Smooth muscle cell (in vitro differentiated cells): Measurements from ENCODE around the gene PGS1. TPM values are rescaled to one million over a fixed set of nuclear protein-coding genes. Genes with fewer than 3 reads are reported as not detected.

ENCODE experiments used
- DNase-seq: peaks from one replicate; lab custom pipeline; 2025; ENCODE audit not compliant: unreplicated experiment; lab: John Stamatoyannopoulos, UW
- H2AFZ ChIP-seq: fragments of 200-600 bp; sonication (generic); 2 replicates; pipeline ENCODE4 v1.6.0; 2016; ENCODE audit warnings: antibody characterized with exemption, low read depth, mild to moderate bottlenecking
- H3F3A ChIP-seq: fragments of 200-600 bp; sonication (generic); 2 replicates; pipeline ENCODE4 v1.6.0; 2017; ENCODE audit warnings: antibody characterized with exemption, low read depth
- H3K27ac ChIP-seq: fragments of 200-600 bp; sonication (generic); 2 replicates; pipeline ENCODE4 v1.5.1; 2016; ENCODE audit warnings: low read depth, mild to moderate bottlenecking
- H3K27me3 ChIP-seq: fragments of 200-600 bp; sonication (generic); 2 replicates; pipeline ENCODE4 v1.6.1; 2016; ENCODE audit warnings: low read depth, mild to moderate bottlenecking
- H3K36me3 ChIP-seq: fragments of 200-600 bp; sonication (generic); 2 replicates; pipeline ENCODE4 v1.5.1; 2016; ENCODE audit warnings: low read depth
- H3K4me1 ChIP-seq: fragments of 200-600 bp; sonication (generic); 2 replicates; pipeline ENCODE4 v1.5.1; 2016; ENCODE audit warnings: low read depth
- H3K4me2 ChIP-seq: fragments of 200-600 bp; sonication (generic); 2 replicates; pipeline ENCODE4 v1.6.0; 2016; ENCODE audit warnings: mild to moderate bottlenecking
- H3K4me3 ChIP-seq: fragments of 200-600 bp; sonication (generic); 2 replicates; pipeline ENCODE4 v1.5.1; 2016; ENCODE audit warnings: mild to moderate bottlenecking
- H3K79me2 ChIP-seq: fragments of 200-600 bp; sonication (generic); 2 replicates; pipeline ENCODE4 v1.6.0; 2016; ENCODE audit warnings: low read depth, mild to moderate bottlenecking
- H3K9ac ChIP-seq: fragments of 200-600 bp; sonication (generic); 2 replicates; pipeline ENCODE4 v1.6.0; 2016; ENCODE audit warnings: low read depth
- H3K9me3 ChIP-seq: fragments of 200-600 bp; sonication (generic); replicated peaks from 2 replicates; pipeline ENCODE4 v1.5.1; 2016; ENCODE audit warnings: low read depth
- H4K20me1 ChIP-seq: fragments of 200-600 bp; sonication (generic); 2 replicates; pipeline ENCODE4 v1.6.0; 2016; ENCODE audit warnings: low read depth
- WGBS: methylation state at CpG from one replicate; pipeline ENCODE4 v1.1.7; 2016; ENCODE audit warnings: low lambda C conversion rate; 5-methylcytosine and 5-hydroxymethylcytosine counted together
- polyA plus RNA-seq: library from polyadenylated mRNA; unstranded; fragments of >200 nt; fragmentation: Nextera tagmentation; extraction: Ambion mirVana; gene quantifications from 2 replicates; pipeline ENCODE4 v1.2.1, GENCODE V29; 2016
- total RNA-seq: library from RNA; depleted of rRNA; stranded (reverse); fragments of >200 nt; gene quantifications from 2 replicates; pipeline ENCODE4 v1.2.3, GENCODE V29; 2014
- TF ChIP-seq, protein P1 (sequence below): fragments of 200-600 bp; sonication (generic); IDR thresholded peaks from 2 replicates; pipeline ENCODE4 v1.5.1; 2017; ENCODE audit warnings: borderline replicate concordance, mild to moderate bottlenecking, antibody characterized with exemption; ENCODE audit not compliant: insufficient read depth, poor library complexity, severe bottlenecking

The PGS1 gene
- total and polyA plus RNA-seq, 2 experiments from 2014 or later, result 22.6 to 29.9 TPM

DNA sequence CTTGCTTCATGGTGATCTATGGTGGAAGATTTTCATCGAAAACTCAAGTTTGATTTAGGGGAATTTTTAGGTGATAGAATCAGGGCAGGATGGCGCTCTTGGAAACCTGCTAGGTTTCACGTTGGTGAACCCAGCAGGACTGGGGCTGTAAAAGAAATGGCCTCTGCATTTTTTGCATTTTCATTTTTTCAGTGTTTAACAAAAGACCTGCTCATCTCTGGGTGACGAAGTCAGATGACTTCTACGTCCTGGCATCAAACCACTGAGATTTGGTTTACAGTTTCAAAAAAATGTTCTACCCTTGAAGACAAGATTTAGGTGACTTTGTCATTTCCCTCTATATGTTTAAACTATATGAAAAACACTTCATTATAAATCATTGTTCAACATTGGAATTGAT, 1.9 kb downstream of the PGS1 start:
- Histone ChIP-seq H3K9ac (no peak overlapping the region), H3K27me3 (no peaks in the 10 kb centered on the region), H3K4me2 (no peak overlapping the region)

DNA sequence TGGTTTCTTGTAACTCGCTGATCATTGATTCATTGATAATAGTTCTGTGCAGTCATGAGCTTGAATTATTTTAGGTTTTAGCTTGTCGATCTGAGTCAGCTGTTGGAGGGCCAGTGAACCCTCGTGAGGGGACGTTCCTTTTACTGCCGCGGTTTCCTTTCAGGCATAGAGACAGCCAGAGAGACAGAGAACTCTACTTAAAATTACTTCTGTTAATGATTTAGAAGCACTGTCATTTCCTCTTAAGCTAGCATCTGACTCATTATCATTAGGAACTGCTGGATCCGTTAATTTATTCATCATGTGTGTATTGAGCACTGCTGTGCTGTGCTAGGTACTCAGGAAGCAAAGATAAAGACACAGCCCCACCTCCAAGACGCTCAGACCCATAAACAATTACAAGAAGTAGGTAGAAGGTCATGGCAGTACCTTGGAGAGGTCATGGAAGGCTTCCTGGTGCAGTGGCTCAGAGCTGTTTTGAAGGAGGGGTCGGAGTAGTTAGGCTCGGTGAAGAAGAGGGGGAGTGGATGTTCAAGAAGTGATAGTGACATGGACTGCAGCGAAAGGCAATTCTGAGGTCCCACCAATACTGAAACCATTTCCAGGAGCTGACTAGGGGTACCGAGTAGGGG, 3.3 kb downstream of the PGS1 start:
- peaks cover 36% of the 10 kb centered on the region for H4K20me1 ChIP-seq
- WGBS, result 61% methylated on average over 12 of the region's 12 CpGs
- no peak overlapping the region for H3K9ac ChIP-seq
- H3K4me2 ChIP-seq, result peak overlapping the region; percentile 47
- peaks cover 51% of the 10 kb centered on the region for H3F3A ChIP-seq
- TF ChIP-seq, protein P1, sequence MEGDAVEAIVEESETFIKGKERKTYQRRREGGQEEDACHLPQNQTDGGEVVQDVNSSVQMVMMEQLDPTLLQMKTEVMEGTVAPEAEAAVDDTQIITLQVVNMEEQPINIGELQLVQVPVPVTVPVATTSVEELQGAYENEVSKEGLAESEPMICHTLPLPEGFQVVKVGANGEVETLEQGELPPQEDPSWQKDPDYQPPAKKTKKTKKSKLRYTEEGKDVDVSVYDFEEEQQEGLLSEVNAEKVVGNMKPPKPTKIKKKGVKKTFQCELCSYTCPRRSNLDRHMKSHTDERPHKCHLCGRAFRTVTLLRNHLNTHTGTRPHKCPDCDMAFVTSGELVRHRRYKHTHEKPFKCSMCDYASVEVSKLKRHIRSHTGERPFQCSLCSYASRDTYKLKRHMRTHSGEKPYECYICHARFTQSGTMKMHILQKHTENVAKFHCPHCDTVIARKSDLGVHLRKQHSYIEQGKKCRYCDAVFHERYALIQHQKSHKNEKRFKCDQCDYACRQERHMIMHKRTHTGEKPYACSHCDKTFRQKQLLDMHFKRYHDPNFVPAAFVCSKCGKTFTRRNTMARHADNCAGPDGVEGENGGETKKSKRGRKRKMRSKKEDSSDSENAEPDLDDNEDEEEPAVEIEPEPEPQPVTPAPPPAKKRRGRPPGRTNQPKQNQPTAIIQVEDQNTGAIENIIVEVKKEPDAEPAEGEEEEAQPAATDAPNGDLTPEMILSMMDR, result no peak
- peaks cover 72% of the 10 kb centered on the region for H3K79me2 ChIP-seq
- no peak overlapping the region for H3K4me3 ChIP-seq
- H3K4me1 ChIP-seq, result peaks cover 41% of the 10 kb centered on the region
- H3K27me3 ChIP-seq, result no peaks in the 10 kb centered on the region
- no peak for DNase-seq
- H2AFZ ChIP-seq, result no peak overlapping the region
- H3K36me3 ChIP-seq, result no peaks in the 10 kb centered on the region
- peak overlapping the region; percentile 100 for H3K27ac ChIP-seq
- no peaks in the 10 kb centered on the region for H3K9me3 ChIP-seq

More for the DNA sequence above, 1.9 kb downstream of the PGS1 start:
- H4K20me1 ChIP-seq, result peaks cover 30% of the 10 kb centered on the region
- no peaks in the 10 kb centered on the region for H3K9me3 ChIP-seq
- no peaks in the 10 kb centered on the region for H3K36me3 ChIP-seq
- peaks cover 40% of the 10 kb centered on the region for H3K4me1 ChIP-seq
- WGBS, result 85% methylated on average over 5 of the region's 5 CpGs
- H2AFZ ChIP-seq, result no peak overlapping the region
- H3K27ac ChIP-seq, result peak overlapping the region; percentile 100
- H3F3A ChIP-seq, result peaks cover 62% of the 10 kb centered on the region
- TF ChIP-seq, protein P1, result no peak
- no peak overlapping the region for H3K4me3 ChIP-seq
- peaks cover 58% of the 10 kb centered on the region for H3K79me2 ChIP-seq
- DNase-seq, result no peak

DNA sequence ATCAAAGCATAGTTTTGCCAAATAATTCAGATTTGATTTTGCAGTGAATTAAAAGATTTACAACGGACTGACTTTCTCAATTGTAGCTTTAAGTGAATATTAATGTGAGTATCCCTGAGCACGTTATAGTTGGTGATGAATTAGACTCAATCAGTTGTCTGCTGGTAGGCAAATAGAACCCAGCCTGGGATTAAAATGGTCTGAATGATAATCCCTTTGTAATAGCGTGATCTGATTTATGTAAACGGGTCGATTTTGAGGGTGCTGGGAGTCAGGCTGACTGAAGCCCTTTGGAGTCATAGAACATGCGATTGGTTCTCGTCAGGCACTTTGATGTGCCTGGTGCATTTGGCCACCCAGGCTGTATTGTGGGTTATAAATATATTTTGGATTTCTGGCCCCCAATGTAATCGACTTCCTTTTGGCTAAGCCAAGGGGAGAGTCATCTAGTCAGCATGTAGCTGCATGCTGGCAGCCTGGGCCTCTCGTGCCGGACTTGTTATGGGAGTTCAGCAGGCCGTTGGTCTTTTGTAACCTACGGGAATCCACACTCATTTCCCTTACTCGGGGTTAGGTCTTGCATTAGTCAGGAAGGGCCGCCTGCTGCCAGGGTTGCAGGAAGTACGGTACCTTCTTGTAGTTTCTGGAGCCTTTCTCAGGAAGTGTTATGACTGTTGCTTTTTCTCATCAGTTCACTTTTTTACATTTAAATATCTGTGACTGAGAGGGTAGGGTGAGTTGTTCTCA, 5.4 kb downstream of the PGS1 start:
- peak; percentile 19 for DNase-seq
- no peaks in the 10 kb centered on the region for H3K9me3 ChIP-seq
- peaks cover 94% of the 10 kb centered on the region for H3K79me2 ChIP-seq
- peak overlapping the region; percentile 68 for H3K4me2 ChIP-seq
- peaks cover 41% of the 10 kb centered on the region for H3K4me1 ChIP-seq
- peaks cover 42% of the 10 kb centered on the region for H4K20me1 ChIP-seq
- peaks cover 49% of the 10 kb centered on the region for H3F3A ChIP-seq
- no peaks in the 10 kb centered on the region for H3K36me3 ChIP-seq
- TF ChIP-seq, protein P1, result no peak
- H3K27ac ChIP-seq, result peak overlapping the region; percentile 84
- 28% methylated on average over 15 of the region's 15 CpGs for WGBS
- peak overlapping the region; percentile 26 for H3K9ac ChIP-seq
- H2AFZ ChIP-seq, result no peak overlapping the region
- no peaks in the 10 kb centered on the region for H3K27me3 ChIP-seq
- H3K4me3 ChIP-seq, result no peak overlapping the region
